OCI-LY3 (cell line): Measurements from ENCODE around the gene TTLL11.

ENCODE experiments used
- EZH2phosphoT487 ChIP-seq: fragments of 200-600 bp; shearing (Covaris generic); IDR thresholded peaks from 2 replicates; pipeline ENCODE4 v1.6.1; 2018; ENCODE audit warnings: antibody characterized with exemption, mixed run types, low read depth
- TF ChIP-seq, protein P1 (sequence below): fragments of 200-600, 300-600 bp; sonication (generic); IDR thresholded peaks from 2 replicates; pipeline ENCODE4 v1.5.1; 2014; ENCODE audit warnings: antibody characterized with exemption, low read length, low read depth

DNA sequence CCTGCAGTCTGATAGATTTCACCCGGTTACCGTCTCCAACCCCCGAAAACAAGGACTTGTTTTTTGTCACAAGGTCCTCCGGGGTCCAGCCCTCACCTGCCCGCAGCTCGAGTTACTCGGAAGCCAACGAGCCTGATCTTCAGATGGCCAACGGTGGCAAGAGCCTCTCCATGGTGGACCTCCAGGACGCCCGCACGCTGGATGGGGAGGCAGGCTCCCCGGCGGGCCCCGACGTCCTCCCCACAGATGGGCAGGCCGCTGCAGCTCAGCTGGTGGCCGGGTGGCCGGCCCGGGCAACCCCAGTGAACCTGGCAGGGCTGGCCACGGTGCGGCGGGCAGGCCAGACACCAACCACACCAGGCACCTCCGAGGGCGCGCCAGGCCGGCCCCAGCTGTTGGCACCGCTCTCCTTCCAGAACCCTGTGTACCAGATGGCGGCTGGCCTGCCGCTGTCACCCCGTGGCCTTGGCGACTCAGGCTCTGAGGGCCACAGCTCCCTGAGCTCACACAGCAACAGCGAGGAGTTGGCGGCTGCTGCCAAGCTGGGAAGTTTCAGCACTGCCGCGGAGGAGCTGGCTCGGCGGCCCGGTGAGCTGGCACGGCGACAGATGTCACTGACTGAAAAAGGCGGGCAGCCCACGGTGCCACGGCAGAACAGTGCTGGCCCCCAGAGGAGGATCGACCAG, 320.4 kb downstream of the TTLL11 start:
- TF ChIP-seq, protein P1, sequence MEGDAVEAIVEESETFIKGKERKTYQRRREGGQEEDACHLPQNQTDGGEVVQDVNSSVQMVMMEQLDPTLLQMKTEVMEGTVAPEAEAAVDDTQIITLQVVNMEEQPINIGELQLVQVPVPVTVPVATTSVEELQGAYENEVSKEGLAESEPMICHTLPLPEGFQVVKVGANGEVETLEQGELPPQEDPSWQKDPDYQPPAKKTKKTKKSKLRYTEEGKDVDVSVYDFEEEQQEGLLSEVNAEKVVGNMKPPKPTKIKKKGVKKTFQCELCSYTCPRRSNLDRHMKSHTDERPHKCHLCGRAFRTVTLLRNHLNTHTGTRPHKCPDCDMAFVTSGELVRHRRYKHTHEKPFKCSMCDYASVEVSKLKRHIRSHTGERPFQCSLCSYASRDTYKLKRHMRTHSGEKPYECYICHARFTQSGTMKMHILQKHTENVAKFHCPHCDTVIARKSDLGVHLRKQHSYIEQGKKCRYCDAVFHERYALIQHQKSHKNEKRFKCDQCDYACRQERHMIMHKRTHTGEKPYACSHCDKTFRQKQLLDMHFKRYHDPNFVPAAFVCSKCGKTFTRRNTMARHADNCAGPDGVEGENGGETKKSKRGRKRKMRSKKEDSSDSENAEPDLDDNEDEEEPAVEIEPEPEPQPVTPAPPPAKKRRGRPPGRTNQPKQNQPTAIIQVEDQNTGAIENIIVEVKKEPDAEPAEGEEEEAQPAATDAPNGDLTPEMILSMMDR = no peak
- no peak for TF ChIP-seq EZH2phosphoT487
